ENCODE measurements around the gene GSG1L.

The GSG1L gene

DNA sequence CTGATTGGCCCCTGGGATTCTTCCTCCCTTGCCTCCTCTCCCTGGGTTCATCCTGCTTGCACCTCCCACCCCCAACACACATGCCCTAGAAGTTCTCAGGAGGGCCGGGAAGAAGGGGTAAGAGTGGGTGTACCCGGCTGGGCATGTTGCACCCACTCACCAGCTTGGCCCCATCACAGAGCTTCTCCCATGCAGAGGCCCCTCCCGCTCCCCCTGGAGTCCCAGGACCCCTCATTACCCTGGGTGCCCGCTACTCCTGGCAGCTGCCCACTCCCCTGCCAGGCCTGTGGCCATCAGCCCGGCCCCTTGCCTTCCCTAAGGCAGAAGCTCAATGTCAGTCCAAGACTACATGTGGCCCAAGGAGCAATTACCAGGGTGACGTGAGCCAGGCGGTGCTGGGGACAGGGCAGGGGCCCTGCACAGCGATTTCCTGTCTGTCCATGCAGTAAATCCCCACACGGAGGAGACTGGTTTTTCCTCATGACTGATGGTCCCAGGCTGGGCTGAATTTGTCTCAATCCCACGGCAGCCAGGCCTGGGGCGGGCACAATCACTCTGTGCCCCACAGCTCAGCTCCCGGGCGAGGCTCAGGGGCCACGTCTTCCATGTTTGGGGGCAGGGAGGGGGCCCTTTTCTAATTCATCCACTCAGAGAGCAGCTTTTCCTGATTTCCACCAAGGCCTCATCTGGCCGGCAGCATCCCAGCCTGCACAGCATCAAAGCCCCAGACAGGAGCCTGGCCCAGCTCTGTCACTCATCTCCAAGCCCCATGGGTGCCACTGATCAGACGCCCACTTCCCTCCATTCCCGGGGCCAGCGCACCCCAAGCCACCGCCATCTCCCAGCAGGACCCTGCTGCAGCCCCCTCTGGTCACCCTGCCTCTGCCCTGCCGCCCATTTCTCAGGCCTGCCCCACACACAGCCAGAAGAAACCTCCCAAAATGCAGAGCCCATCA lies 278.9 kb downstream of the GSG1L start:
- DNase-seq = no peak

DNA sequence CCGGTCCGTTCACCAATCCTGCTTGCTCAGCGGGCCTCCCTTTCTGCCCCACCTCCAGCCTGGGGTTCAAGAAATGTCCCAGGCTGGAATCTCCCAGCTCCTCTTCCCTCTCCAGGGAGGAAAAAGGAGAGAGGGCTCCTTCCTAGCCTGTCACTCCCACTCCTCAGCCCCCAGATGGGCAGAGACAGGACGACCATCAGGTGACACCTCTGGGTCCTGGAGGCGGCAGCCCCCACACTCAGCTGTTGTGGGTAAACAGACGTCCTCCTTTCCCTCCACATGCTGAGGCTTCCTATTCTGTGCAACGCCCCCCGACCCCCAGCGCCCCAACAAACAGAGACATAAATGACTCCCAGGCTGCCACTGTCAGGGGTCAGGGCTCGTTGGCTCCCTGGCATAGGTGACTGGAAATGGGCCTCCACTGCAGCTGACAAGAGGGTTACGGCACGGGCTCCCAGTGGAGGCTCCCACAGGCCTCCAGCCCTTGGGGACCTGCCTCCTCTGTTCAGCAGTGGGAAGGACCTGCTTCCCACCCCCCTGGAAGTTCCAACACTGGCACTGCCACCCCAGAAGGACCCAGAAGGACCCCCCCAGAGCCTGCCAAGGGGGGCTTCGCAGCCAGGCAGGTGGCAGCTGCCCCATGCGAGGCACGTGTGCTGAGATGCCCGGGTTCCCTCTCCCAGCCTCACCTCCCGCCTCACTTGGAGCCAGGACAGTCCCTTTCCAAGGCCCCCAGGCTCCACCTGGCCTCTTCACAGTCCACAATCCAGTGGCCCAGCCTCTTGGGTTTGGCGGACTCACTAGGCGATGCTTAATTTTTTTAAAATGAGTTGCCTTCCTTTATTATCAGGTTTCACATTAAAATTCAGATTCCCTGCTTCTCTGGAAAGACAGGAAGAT lies 281.3 kb downstream of the GSG1L start:
- no peak for DNase-seq

DNA sequence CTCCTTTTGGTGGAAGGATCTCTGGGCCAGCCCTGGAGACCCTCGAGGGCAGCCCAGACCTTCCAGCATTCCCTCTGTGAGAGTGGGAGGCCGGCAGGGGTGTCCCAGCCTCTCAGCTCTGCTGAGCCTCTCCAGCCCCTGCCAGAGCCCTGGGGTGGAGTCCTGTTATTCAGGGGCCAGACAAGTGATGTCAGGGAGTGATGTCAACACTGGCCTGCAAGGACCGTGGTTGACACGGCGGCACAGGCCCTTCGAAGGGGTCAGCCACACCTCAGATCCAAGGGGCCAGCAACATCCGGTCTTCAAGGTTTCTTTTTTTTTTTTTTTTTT lies 282.4 kb downstream of the GSG1L start:
- no peak for DNase-seq

DNA sequence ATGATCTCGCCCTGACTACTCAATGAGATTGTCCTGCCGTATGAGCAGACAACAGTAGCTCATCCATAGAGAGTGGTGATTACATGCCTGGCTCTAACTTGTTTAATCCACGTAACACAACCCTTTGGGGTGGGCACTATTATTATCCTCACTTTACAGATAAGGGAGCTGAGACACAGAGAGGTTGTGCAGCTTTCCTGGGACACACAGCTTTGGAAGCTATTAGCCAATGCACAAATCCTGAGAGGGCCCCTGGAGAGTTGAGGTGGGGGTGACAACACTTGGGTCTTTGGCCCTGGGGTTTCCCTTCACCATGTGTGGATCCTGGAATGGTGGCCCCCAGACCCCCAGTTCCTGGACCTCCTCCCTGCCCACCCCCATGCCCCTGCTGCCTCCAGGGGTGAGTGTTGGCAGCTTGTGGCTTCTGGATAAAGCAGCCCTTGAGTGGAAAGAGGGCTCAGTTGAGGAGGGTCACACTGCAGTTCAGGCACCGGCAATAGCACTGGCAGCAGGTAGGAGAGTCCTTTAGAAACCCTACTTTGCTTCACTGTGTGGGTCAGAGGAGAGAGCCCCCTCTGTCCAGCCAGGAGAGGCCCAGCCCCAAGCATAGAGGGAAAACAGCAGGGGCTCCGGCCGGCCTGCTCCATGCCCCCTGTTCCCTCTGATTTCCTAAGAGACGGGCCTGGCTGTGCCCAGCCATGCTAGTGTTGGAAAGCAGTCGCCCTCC lies 282.9 kb downstream of the GSG1L start:
- no peak for DNase-seq

DNA sequence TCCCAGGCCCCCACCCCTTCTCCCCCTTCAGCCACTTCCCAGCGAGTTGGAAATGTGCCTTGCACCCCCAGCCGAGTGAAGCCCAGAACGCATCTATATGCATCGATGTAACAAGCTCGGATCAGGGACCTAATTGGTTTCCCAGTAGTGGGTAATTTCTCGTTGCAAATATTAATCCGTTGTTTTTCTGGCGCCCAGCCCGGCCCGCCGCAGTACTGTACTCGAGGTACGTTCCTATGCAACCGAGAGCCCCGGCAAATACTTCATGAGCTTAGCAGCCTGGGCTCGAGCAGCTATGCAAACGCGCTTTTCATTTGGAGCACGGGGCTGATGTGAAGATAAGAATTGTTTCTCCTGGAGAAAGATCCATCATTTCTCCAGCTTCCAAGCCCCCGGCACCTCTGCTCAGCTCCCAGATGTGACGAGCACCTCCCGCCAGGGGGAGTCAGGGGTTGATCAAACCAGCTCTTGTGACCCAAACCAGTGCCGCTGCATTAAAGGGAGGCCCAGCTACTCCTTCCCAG lies 283.8 kb downstream of the GSG1L start:
- DNase-seq = no peak

DNA sequence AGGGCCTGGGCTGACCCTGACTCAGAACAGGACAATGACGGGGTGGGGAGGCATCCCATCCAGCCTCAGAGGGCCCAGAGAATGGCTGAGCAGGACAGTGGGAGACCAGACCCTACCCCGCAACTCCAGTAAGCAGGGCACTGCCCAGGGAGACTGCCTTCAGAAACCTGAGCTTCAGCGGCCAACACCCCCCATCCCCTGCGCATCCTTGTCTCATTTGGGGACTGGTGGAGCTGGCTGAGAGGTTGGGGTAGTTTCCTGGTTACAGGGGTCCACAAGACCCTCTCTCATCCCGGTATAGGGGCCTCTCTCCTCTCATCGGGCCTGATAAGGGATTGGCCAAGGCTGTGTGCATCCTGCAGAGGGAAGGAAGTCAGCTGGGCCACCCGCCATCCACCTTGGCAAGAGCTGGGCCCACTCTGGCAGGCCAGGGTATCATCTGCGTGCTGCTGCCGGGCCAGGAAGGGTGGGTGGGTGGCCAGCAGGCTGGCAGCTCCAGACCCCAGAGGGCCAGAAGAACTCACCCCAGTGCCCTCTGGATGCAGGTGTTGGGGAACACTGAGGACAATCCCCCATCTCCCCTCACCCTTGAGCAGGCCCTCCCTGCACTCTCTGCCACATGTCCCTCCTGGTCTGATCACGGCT lies 284.5 kb downstream of the GSG1L start:
- DNase-seq = no peak

DNA sequence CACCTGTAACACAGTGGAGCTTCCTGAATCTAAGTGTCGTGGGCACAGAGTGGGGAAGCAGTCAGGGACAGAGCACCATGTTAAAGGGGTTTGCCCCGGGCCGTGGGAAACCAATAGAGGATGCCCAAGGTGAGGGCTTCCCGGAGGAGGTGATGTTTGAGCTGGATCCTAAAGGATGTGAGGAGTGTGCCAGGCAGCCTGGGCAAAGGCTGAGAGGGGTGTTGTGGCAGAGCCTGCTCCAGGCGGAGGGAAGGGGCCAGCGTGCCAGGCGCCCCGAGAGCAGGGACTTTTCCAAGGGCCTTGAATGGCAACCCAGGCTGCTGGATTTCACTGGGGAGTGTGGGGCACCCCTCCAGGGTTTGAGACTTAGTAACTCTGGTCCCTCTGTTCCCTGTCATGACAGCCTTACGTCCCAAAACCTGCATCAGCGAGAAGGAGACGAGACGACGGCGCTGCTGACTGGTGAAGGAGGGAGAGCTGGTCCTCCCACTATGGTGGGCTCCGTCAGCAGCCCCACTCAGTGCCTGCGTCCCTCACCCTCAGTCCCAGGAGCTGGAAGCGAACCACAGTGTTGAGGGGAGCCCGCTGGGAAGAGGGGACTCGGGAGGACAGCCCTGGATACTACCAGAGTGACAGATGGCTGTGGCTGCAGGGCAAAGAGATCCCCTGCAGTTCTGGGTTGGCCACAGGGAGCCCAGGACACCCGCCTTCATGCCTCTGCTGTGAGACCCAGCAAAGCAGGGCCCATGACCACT lies 285.2 kb downstream of the GSG1L start:
- DNase-seq = no peak

DNA sequence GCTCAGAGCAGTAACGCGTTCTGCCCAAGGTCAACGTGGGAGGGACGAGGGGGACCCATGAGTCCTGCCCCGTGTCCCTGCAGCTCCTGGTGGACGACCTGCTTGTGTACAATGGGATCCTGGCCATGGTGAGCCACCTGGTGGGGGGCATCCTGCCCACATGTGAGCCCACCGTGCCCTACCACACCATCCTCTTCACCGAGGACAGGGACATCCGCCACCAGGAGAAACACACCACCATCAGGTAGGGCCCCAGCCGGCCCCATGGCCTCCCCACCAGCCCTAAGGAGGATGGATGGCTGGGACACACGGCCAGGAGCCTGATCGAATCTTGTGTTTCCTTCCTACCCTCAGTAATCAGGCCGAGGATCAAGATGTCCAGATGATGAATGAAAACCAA lies 286.0 kb downstream of the GSG1L start:
- DNase-seq = no peak

DNA sequence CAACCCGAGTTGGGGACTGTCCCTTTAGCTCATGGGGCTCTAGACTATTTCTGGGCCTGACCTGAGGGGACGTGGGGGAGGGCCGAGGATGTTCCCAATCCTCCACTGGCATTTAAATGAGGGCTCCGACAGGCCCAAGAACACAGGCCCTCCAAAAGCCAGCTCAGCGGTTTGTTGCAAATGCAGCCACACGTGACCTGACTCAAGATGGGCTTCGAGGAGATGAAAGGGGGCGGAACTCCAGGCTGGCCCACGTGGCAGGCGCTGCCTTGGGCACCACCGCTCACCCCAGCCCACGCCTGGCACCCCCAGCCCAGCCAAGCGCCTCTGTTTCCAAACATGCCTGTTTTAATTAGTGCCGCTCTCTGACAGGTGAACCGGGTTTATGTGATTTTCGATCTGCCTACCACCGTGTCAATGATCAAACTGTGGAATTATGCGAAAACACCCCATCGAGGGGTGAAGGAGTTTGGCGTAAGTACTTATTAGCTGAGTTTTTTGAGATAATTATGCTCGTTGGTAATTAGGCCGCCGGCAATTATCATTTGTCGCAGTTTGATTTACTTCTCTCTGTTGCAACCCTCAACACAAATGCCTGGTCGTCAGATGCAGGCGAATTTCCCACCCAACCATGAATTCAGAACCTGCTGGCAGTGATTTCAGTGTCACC lies 286.8 kb downstream of the GSG1L start:
- no peak for DNase-seq

DNA sequence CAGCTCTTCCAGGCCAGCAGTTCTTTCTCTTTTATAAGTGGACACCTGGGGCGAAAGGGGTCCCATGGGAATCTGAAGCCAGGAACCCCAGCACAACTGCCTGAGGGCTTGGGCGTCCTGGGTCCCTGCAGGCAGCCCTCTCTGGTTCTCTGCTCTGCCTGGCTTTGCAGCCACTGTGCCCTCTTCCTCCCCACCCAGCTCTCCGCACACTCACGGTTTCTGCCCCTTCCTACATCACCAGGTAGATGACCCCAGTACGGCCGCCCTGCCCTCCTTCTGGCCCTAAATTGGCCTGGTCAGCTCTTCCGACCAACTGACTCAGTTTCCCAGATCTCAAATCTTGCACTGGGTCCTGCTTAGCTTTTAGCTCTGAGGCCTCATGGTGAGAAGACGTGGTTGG lies 288.3 kb downstream of the GSG1L start:
- DNase-seq = no peak

DNA sequence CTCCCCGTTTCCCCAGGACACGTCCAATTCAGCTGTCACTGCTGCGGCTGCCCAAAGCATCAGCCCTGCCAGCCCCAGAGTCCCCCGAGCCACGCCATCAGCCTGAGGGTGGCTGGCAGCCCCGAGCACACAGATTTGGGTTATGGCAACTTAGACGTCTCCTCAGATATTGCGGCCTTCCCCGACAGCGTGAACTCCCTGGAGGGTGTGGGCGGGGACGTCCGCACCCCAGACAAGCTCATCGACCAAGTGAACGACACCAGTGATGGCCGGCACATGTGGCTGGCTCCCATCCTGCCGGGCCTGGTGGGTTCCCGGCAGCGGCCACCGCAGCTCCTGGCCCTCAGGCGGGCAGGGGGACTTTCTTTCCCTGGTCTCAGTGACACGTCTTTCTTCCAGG lies 288.7 kb downstream of the GSG1L start:
- DNase-seq = no peak

DNA sequence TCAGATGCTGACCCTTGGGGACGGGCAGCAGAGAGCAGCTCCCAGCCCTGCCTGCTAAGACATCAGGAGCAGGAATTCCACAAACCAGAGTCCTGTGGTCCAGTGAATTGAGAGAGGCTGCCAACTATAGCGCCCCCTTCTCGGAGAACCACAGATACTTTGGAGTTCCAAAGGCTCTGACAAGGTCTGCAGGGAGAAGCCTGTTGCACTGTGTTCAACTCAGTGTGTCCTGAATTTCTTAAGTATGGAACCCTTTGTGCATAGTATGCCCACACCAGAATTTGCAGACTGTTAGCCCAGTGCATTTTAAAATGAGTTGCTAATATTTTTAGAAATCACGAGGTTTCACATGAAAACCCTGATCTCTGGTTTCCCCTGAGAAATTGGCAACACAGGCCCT lies 290.2 kb downstream of the GSG1L start:
- no peak for DNase-seq

DNA sequence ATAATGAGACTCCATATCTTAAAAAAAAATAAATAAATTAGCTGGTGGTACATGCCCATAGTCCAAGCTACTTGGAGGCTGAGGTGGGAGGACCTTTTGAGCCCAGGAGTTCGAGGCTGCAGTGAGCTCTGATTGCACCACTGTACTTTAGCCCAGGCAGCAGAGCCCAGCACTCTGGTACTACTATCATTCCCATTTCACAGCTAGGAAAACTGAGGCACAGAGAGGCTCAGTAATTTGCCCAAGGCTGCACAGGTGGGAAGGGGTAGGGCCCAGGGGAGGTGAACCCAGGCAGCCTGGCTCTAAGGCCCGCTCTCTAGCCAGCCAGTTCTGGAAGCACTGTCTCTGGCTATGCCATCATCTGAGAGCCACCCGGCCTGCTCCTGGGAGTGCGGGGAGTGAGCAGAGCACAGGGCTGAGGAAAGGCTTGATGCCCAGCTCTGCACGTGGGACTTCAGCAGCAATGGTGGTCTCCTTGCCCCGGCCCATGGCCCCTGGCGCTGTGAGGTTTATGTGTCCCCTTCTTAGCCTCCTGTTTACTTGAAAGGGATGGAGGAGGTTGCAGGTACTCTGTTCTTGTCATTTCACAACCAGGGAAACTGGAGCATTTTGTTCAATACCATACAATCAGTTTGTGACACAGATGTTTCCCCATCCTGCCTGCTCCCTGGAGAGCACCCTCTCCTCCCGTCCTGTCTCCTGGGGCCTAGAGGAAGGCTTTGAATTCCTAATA lies 291.3 kb downstream of the GSG1L start:
- no peak for DNase-seq

DNA sequence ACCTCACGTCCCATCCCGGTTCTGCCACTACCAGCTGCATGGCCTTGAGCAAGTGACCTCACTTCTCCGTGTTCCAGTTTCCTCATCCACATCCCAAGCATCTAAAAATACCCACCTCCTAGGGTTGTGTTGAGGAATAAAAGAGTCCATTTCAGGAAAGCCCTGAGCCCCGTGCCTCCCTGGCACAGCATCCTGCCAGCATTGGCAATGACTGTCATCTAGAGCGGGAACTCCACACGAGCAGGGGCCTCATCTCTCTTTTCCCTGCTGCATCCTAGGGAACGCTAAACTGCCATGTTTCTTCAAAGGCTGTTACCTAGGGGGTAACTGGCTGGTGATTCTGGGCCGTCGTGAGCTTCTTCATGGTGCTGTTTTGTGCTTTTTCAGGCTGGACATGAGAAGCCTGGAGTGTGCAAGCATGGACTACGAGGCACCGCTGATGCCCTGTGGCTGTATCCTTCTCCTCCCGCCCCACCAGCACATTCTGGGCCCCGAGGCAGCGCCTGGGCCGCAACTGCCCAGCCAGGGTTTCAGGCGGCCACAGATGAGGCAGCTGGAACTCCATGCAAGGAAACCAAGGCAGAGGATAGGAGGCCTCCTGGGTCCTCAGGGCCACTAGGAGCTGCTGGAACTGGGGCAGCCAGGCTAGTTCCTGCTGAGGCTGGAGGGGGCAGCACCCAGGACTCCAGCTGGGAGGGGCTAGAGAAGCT lies 292.2 kb downstream of the GSG1L start:
- no peak for DNase-seq

DNA sequence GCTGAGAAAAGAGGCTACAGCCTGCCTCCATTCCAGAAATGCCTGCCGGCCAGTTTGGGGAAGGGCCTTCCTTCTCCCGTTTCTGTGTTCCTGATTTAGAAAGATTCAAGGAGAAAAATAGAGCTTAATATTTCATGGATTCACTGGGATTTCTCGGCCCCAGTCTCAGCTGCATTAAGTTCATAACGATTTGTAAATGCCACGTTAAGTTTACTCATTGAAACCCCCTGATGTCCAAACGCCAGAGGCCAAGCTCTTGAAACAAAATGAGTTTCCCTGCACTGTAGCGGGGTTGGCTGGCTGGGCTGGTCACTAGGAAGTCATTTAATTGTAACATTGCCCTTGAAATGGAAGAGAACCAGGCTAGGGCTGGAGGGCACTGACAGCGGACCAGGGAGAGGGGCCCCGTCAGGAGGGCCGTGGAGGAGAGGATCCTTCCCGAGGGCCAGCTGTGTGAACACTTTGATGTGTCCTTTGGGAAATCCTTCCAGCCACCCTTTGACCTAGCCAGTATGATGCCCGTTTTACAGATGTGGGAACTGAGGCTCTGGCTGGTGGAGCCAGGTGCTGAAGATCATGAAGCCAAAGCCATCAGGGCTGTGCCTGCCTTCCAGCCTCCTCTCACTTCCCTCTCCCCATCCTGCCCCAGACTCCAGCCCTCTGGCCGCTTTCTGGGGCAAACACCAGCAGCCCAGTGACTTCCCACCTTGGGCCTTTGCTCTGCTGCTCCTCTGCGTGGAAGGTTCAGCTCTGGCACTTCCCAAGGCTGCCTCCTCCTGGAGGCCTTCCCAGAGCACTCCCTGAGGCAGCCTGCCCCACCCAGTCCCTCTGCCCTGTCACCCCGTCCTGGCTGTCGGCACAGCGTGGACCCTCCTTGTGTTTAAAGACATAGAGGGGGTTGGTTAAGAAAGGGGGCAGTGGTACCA lies 293.0 kb downstream of the GSG1L start:
- DNase-seq = no peak

DNA sequence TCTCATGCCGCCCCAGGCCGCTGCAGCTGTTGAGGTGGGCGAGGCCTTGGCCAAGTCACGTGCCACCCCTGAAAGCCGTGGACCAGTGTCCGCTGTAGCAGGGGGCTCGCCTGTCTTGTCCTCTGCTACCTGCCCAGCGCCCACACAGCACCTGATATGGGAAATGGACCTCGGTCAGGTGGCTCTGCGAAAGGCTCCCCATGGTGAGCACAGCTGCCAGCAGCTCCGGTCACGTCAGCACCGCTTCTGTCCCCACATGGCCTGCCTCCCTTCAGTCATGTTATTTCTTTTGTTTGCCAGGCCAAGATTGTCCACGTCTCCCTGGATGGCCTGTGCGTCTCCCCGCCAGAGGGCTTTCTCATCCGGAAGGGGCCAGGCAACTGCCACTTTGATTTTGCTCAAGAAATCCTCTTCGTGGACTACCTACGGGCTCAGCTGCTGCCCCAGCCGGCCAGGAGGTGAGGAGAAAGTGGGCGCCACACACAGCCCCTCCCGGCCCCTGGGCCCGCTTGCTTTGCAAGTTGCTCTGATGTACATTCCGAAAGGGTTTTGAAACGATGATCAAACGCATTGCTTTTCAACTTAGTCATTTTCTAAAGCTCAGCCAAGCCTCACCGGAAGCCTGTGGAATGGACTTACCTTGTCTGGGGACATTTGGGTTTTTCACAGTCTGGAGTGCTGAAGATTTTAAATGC lies 293.8 kb downstream of the GSG1L start:
- peak; percentile 87 for DNase-seq

DNA sequence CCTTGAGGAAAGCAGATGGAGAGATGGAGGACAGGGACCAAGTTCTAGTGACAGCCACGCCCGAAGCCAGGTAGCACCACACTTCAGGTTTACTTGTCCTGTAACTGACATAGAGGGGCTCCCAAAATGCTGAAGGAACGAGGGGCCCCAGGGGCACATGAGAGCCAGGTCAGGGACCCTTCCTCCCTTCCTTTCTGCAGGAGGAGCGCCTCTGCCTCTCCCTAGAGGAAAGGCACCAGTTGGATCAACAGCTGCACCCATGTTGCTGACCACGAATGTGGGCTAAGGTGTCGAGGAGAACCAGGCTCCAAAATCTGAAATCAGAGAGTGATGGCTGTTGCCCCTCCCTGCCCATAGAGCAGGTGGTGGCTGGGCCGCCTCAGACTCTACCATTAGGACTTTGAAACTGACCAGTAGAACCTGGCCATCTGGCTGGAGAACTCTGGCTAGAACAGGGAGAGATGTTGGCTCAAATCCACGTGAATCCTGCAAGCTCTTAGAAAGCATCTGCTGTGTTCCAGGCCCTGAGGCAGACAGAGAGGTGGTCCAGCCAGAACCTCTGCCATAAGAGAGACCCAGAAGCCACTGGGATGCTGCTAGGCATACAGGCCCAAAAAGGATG lies 294.8 kb downstream of the GSG1L start:
- no peak for DNase-seq

Data from NCI-H146 (cell line).